ENCODE results near the gene PXMP4. TPM values are rescaled to one million over a fixed set of nuclear protein-coding genes. Genes with fewer than 3 reads are reported as not detected.

Gene PXMP4
- polyA plus RNA-seq, 1 donor from 2014 or later, result 3.1 TPM

GRCh38 chr20:33686100-33686983 is 33.8 kb downstream of the PXMP4 start, which contains the start of gene E2F1:
E2F1 (minus strand) TSS chr20:33686385; CDS start chr20:33686264, 121 bp downstream.
- H3K9me2 ChIP-seq (ENCODE audit: insufficient read depth, low read length), result no peaks in the 10 kb centered on the region
- H3K9ac ChIP-seq (ENCODE audit: low read length), result peak within 1 kb of the TSS; percentile 63
- peak within 1 kb of the TSS; percentile 66 for H3K4me3 ChIP-seq (ENCODE audit: low read length)
- peaks cover 10% of the 10 kb centered on the region for H3K79me2 ChIP-seq (replicated peaks; ENCODE audit: insufficient read depth, low read length)
- H3K36me3 ChIP-seq (ENCODE audit: insufficient read depth, low read length), result no peaks in the 10 kb centered on the region
- peak within 1 kb of the TSS; percentile 96 for H2AFZ ChIP-seq (ENCODE audit: low read depth, low read length)
- no peaks in the 10 kb centered on the region for H3F3A ChIP-seq (ENCODE audit: insufficient read depth, low read length, poor library complexity, severe bottlenecking)
- H3K4me2 ChIP-seq (ENCODE audit: low read length), result peak within 1 kb of the TSS; percentile 39
- peak; percentile 96 for TF ChIP-seq MXI1 (conservative IDR thresholded peaks at IDR 0.05; ENCODE audit: poor library complexity, severe bottlenecking)
- peak; percentile 65 for TF ChIP-seq CTCF (IDR thresholded peaks at IDR 0.05; ENCODE audit: poor library complexity, severe bottlenecking)
- TF ChIP-seq EP300 (conservative IDR thresholded peaks at IDR 0.05; ENCODE audit: poor library complexity, severe bottlenecking), result no peak
- TF ChIP-seq TAF1 (IDR thresholded peaks at IDR 0.05; ENCODE audit: low read depth), result no peak
- no peak for TF ChIP-seq EZH2 (IDR thresholded peaks at IDR 0.05; ENCODE audit: borderline replicate concordance, insufficient read depth, low read length, poor library complexity, severe bottlenecking)
- TF ChIP-seq RAD21 (conservative IDR thresholded peaks at IDR 0.05), result peak; percentile 27
- peak; percentile 44 for TF ChIP-seq POLR2AphosphoS5 (IDR thresholded peaks at IDR 0.05)
- TF ChIP-seq REST (IDR thresholded peaks at IDR 0.05; ENCODE audit: borderline replicate concordance), result no peak
- TF ChIP-seq SMC3 (conservative IDR thresholded peaks at IDR 0.05; ENCODE audit: poor library complexity), result peak; percentile 53
- H3K9me3 ChIP-seq (ENCODE audit: low read length), result no peaks in the 10 kb centered on the region
- H3K27me3 ChIP-seq (ENCODE audit: insufficient read depth, low read depth, low read length), result no peaks in the 10 kb centered on the region
- H3K27ac ChIP-seq (ENCODE audit: low read length), result peak within 1 kb of the TSS; percentile 56
- no peaks in the 10 kb centered on the region for H4K20me1 ChIP-seq (ENCODE audit: insufficient read depth)

- no peaks in the 10 kb centered on the region for H4K20me1 ChIP-seq (ENCODE audit: insufficient read depth)
- no peaks in the 10 kb centered on the region for H3K9me3 ChIP-seq (ENCODE audit: low read length)
- H3K79me2 ChIP-seq (replicated peaks; ENCODE audit: insufficient read depth, low read length), result peaks cover 10% of the 10 kb centered on the region
- no peaks in the 10 kb centered on the region for H3K36me3 ChIP-seq (ENCODE audit: insufficient read depth, low read length)
- H3K4me2 ChIP-seq (ENCODE audit: low read length), result no peak overlapping the region
- no peak overlapping the region for H3K27ac ChIP-seq (ENCODE audit: low read length)
- no peaks in the 10 kb centered on the region for H3K9me2 ChIP-seq (ENCODE audit: insufficient read depth, low read length)
- no peak overlapping the region for H2AFZ ChIP-seq (ENCODE audit: low read depth, low read length)
- H3K4me3 ChIP-seq (ENCODE audit: low read length), result peak overlapping the region; percentile 59
- TF ChIP-seq EZH2 (IDR thresholded peaks at IDR 0.05; ENCODE audit: borderline replicate concordance, insufficient read depth, low read length, poor library complexity, severe bottlenecking) (no peak), EP300 (conservative IDR thresholded peaks at IDR 0.05; ENCODE audit: poor library complexity, severe bottlenecking) (no peak), TAF1 (IDR thresholded peaks at IDR 0.05; ENCODE audit: low read depth) (no peak), CTCF (IDR thresholded peaks at IDR 0.05; ENCODE audit: poor library complexity, severe bottlenecking) (no peak), RAD21 (conservative IDR thresholded peaks at IDR 0.05) (no peak), POLR2AphosphoS5 (IDR thresholded peaks at IDR 0.05) (no peak), MXI1 (conservative IDR thresholded peaks at IDR 0.05; ENCODE audit: poor library complexity, severe bottlenecking) (no peak), SMC3 (conservative IDR thresholded peaks at IDR 0.05; ENCODE audit: poor library complexity) (no peak), REST (IDR thresholded peaks at IDR 0.05; ENCODE audit: borderline replicate concordance) (no peak)
- peak overlapping the region; percentile 12 for H3K9ac ChIP-seq (ENCODE audit: low read length)
- H3K27me3 ChIP-seq (ENCODE audit: insufficient read depth, low read depth, low read length), result no peaks in the 10 kb centered on the region
- H3F3A ChIP-seq (ENCODE audit: insufficient read depth, low read length, poor library complexity, severe bottlenecking), result no peaks in the 10 kb centered on the region
Measured at GRCh38 chr20:33685328-33686099, 34.6 kb downstream of the PXMP4 start.

Measured in neural cell (in vitro differentiated cells).